CD4-positive, alpha-beta memory T cell (primary cell): ENCODE results near the gene PDPN. TPM values are rescaled to one million over a fixed set of nuclear protein-coding genes. Genes with fewer than 3 reads are reported as not detected.
A peak's percentile ranks its signal among the peaks of the same experiment; 100 is the strongest.

Experiments
- CTCF ChIA-PET: fragments of 350-600 bp; sonication (Branson Sonifier 250); formaldehyde crosslinking; loops from one replicate; lab custom pipeline; 2021; ENCODE audit warnings: inconsistent platforms; ENCODE audit not compliant: partially characterized antibody; lab: Charles Lee
- POLR2A ChIA-PET: fragments of 350-600 bp; sonication (Branson Sonifier 250); formaldehyde crosslinking; loops from one replicate; lab custom pipeline; 2021; ENCODE audit not compliant: partially characterized antibody; lab: Charles Lee
- DNase-seq, 5 donors: peaks; one replicate each; pipeline versions ENCODE4 v3.0.0 to v3.0.0-alpha.2; 2020 to 2022; ENCODE audit warnings: mixed read lengths in 1 of 5
- H3K27ac ChIP-seq: one replicate; pipeline ENCODE4 v1.7.0; 2013; ENCODE audit warnings: low read depth, low read length
- H3K27me3 ChIP-seq: 2 replicates; pipeline ENCODE4 v1.7.0; 2013; ENCODE audit warnings: mild to moderate bottlenecking, low read length, moderate library complexity; ENCODE audit not compliant: insufficient read depth
- H3K36me3 ChIP-seq: 2 replicates; pipeline ENCODE4 v1.7.0; 2013; ENCODE audit warnings: mild to moderate bottlenecking, low read length, moderate library complexity; ENCODE audit not compliant: insufficient read depth
- H3K4me1 ChIP-seq: 2 replicates; pipeline ENCODE4 v1.7.0; 2013; ENCODE audit warnings: mild to moderate bottlenecking, low read length, moderate library complexity; ENCODE audit not compliant: insufficient read depth
- H3K4me3 ChIP-seq, 2 donors: one replicate each; pipeline ENCODE4 v1.7.0; 2013; ENCODE audit warnings: low read length in 2 of 2, mild to moderate bottlenecking in 1 of 2
- H3K9me3 ChIP-seq, 2 donors: one replicate each; pipeline ENCODE4 v1.7.0; 2013; ENCODE audit warnings: low read length in 2 of 2, control low read depth in 1 of 2; ENCODE audit not compliant: control insufficient read depth in 1 of 2
- H3K27ac Mint-ChIP-seq, 7 donors: one replicate each; pipeline ENCODE4 v1.8.0; 2020 to 2021; ENCODE audit warnings: mixed read lengths in 7 of 7, mild to moderate bottlenecking in 6 of 7, inconsistent platforms in 3 of 7, moderate library complexity in 3 of 7
- H3K27me3 Mint-ChIP-seq, 2 donors: one replicate each; pipeline ENCODE4 v1.8.0; 2020 to 2021; ENCODE audit warnings: mixed read lengths in 2 of 2
- H3K36me3 Mint-ChIP-seq, 2 donors: one replicate each; pipeline ENCODE4 v1.8.0; 2020 to 2021; ENCODE audit warnings: mixed read lengths in 2 of 2, inconsistent platforms in 1 of 2, mild to moderate bottlenecking in 1 of 2
- H3K4me1 Mint-ChIP-seq, 4 donors: one replicate each; pipeline ENCODE4 v1.8.0; 2020 to 2021; ENCODE audit warnings: mixed read lengths in 4 of 4, mild to moderate bottlenecking in 1 of 4
- H3K4me3 Mint-ChIP-seq, 8 donors: one replicate each; pipeline ENCODE4 v1.8.0; 2020 to 2021; ENCODE audit warnings: mixed read lengths in 8 of 8, mild to moderate bottlenecking in 7 of 8, moderate library complexity in 6 of 8, inconsistent platforms in 3 of 8
- H3K9me3 Mint-ChIP-seq, 8 donors: one replicate each; pipeline ENCODE4 v1.8.0; 2020 to 2021; ENCODE audit warnings: mixed read lengths in 8 of 8, mild to moderate bottlenecking in 5 of 8, inconsistent platforms in 3 of 8, moderate library complexity in 1 of 8
- intact Hi-C: fragments of 100-400 bp; cut with micrococcal nuclease; formaldehyde crosslinking; loops from one replicate; pipeline ENCODE4 v1.15.1; 2023
- polyA plus RNA-seq, 2 donors: library from polyadenylated mRNA; unstranded; fragments of 300-500 nt; fragmentation: Illumina TruSeq; gene quantifications; one replicate each; pipeline ENCODE4 v1.2.3, GENCODE V29; 2021
- total RNA-seq, 2 experiments: library from RNA; stranded (reverse); gene quantifications; one replicate each; pipeline ENCODE4 v1.2.3, GENCODE V29; 2021

The PDPN gene
- total and polyA plus RNA-seq, 4 experiments from 2014 or later = not detected

GRCh38 chr1:13628218-13628617 lies 44.6 kb downstream of the PDPN start:
- ChIA-PET POLR2A (no interaction called here), CTCF (no interaction called here)
- no peaks in the 10 kb centered on the region for H3K27me3 ChIP-seq
- no peak overlapping the region for H3K4me3 ChIP-seq
- intact Hi-C loops = no loop called here
- no peaks in the 10 kb centered on the region for H3K4me1 ChIP-seq
- Mint-ChIP-seq H3K27me3 (peaks cover 8 to 11% of the 10 kb centered on the region in 2 donors), H3K9me3 (peaks cover 0 to 12% (median 6%) of the 10 kb centered on the region in 8 donors), H3K27ac (no peak overlapping the region), H3K4me1 (no peaks in the 10 kb centered on the region), H3K36me3 (no peaks in the 10 kb centered on the region), H3K4me3 (no peak overlapping the region)
- no peak overlapping the region for H3K27ac ChIP-seq
- H3K36me3 ChIP-seq = no peaks in the 10 kb centered on the region
- DNase-seq = no peak
- no peaks in the 10 kb centered on the region for H3K9me3 ChIP-seq

- H3K27ac Mint-ChIP-seq = no peak overlapping the region
- POLR2A ChIA-PET = no interaction called here
Measured at GRCh38 chr1:13628711-13629110, 45.1 kb downstream of the PDPN start.

GRCh38 chr1:13642306-13643004 lies 58.8 kb downstream of the PDPN start:
- H3K4me1 Mint-ChIP-seq = no peaks in the 10 kb centered on the region
- intact Hi-C loops = no loop called here
- H3K27me3 Mint-ChIP-seq = peaks cover 0 to 5% of the 10 kb centered on the region in 2 donors
- H3K4me3 Mint-ChIP-seq = no peak overlapping the region
- no peaks in the 10 kb centered on the region for H3K36me3 ChIP-seq
- no peak overlapping the region for H3K27ac ChIP-seq
- H3K9me3 ChIP-seq = peaks cover 0 to 3% of the 10 kb centered on the region in 2 donors
- ChIA-PET CTCF (no interaction called here), POLR2A (no interaction called here)
- no peaks in the 10 kb centered on the region for H3K4me1 ChIP-seq
- no peak overlapping the region for H3K4me3 ChIP-seq
- no peak for DNase-seq
- no peak overlapping the region for H3K27ac Mint-ChIP-seq
- H3K36me3 Mint-ChIP-seq = no peaks in the 10 kb centered on the region
- peaks cover 3 to 30% (median 22%) of the 10 kb centered on the region in 8 donors for H3K9me3 Mint-ChIP-seq
- H3K27me3 ChIP-seq = no peaks in the 10 kb centered on the region

More at GRCh38 chr1:13628711-13629110, 45.1 kb downstream of the PDPN start:
- no peaks in the 10 kb centered on the region for H3K4me1 Mint-ChIP-seq
- Histone ChIP-seq H3K27me3 (no peaks in the 10 kb centered on the region), H3K9me3 (no peaks in the 10 kb centered on the region), H3K27ac (no peak overlapping the region), H3K4me3 (no peak overlapping the region), H3K36me3 (no peaks in the 10 kb centered on the region), H3K4me1 (no peaks in the 10 kb centered on the region)
- H3K27me3 Mint-ChIP-seq = peaks cover 11% of the 10 kb centered on the region in 2 donors
- DNase-seq = no peak
- H3K4me3 Mint-ChIP-seq = peak overlapping the region in 1 of 8 donors; percentile 14
- CTCF ChIA-PET = no interaction called here
- intact Hi-C loops = no loop called here
- H3K36me3 Mint-ChIP-seq = no peaks in the 10 kb centered on the region
- peaks cover 0 to 12% (median 6%) of the 10 kb centered on the region in 8 donors for H3K9me3 Mint-ChIP-seq

- H3K4me3 ChIP-seq = no peak overlapping the region
- no peak for DNase-seq
- peaks cover 0 to 3% of the 10 kb centered on the region in 2 donors for H3K9me3 ChIP-seq
- Mint-ChIP-seq H3K9me3 (peaks cover 3 to 29% (median 19%) of the 10 kb centered on the region in 8 donors), H3K4me1 (no peaks in the 10 kb centered on the region), H3K36me3 (no peaks in the 10 kb centered on the region), H3K4me3 (no peak overlapping the region), H3K27ac (no peak overlapping the region), H3K27me3 (peaks cover 1 to 5% of the 10 kb centered on the region in 2 donors)
- H3K4me1 ChIP-seq = no peaks in the 10 kb centered on the region
- no peaks in the 10 kb centered on the region for H3K36me3 ChIP-seq
- POLR2A ChIA-PET = no interaction called here
- H3K27ac ChIP-seq = no peak overlapping the region
- intact Hi-C loops = no loop called here
- no peaks in the 10 kb centered on the region for H3K27me3 ChIP-seq
- CTCF ChIA-PET = no interaction called here
Measured at GRCh38 chr1:13643017-13643416, 59.4 kb downstream of the PDPN start.

GRCh38 chr1:13646521-13646920 lies 62.9 kb downstream of the PDPN start:
- H3K4me3 ChIP-seq = no peak overlapping the region
- H3K9me3 Mint-ChIP-seq = peaks cover 0 to 7% (median 1%) of the 10 kb centered on the region in 8 donors
- intact Hi-C loops = no loop called here
- H3K27ac Mint-ChIP-seq = no peak overlapping the region
- DNase-seq = no peak
- no peaks in the 10 kb centered on the region for H3K27me3 ChIP-seq
- H3K4me1 ChIP-seq = no peaks in the 10 kb centered on the region
- H3K36me3 ChIP-seq = no peaks in the 10 kb centered on the region
- POLR2A ChIA-PET = no interaction called here
- CTCF ChIA-PET = interaction anchor here (1.0 to 1.1 kb wide), 2 partner anchors 9 to 16 kb away, joined by 3 to 4 read pairs; no protein-coding TSS in a partner anchor
- H3K9me3 ChIP-seq = no peaks in the 10 kb centered on the region
- no peak overlapping the region for H3K27ac ChIP-seq
- H3K4me3 Mint-ChIP-seq = no peak overlapping the region
- H3K4me1 Mint-ChIP-seq = no peaks in the 10 kb centered on the region
- no peaks in the 10 kb centered on the region for H3K36me3 Mint-ChIP-seq
- H3K27me3 Mint-ChIP-seq = peaks cover 2 to 7% of the 10 kb centered on the region in 2 donors

- no peaks in the 10 kb centered on the region for H3K4me1 Mint-ChIP-seq
- CTCF ChIA-PET = no interaction called here
Measured at GRCh38 chr1:13651279-13651678, 67.6 kb downstream of the PDPN start.

GRCh38 chr1:13652238-13652637 lies 68.6 kb downstream of the PDPN start:
- Histone ChIP-seq H3K4me3 (no peak overlapping the region), H3K4me1 (no peaks in the 10 kb centered on the region), H3K9me3 (no peaks in the 10 kb centered on the region), H3K36me3 (no peaks in the 10 kb centered on the region), H3K27ac (no peak overlapping the region), H3K27me3 (no peaks in the 10 kb centered on the region)
- Mint-ChIP-seq H3K9me3 (peaks cover 0 to 7% (median 1%) of the 10 kb centered on the region in 8 donors), H3K4me1 (no peaks in the 10 kb centered on the region), H3K36me3 (no peaks in the 10 kb centered on the region), H3K4me3 (no peak overlapping the region), H3K27ac (no peak overlapping the region), H3K27me3 (peaks cover 8 to 13% of the 10 kb centered on the region in 2 donors)
- intact Hi-C loops = no loop called here
- ChIA-PET CTCF (no interaction called here), POLR2A (no interaction called here)
- no peak for DNase-seq

More at GRCh38 chr1:13651279-13651678, 67.6 kb downstream of the PDPN start:
- POLR2A ChIA-PET = no interaction called here
- Mint-ChIP-seq H3K9me3 (peaks cover 0 to 7% (median 1%) of the 10 kb centered on the region in 8 donors), H3K27ac (no peak overlapping the region), H3K4me3 (no peak overlapping the region), H3K36me3 (no peaks in the 10 kb centered on the region), H3K27me3 (peaks cover 7 to 11% of the 10 kb centered on the region in 2 donors)
- H3K27me3 ChIP-seq = no peaks in the 10 kb centered on the region
- H3K27ac ChIP-seq = no peak overlapping the region
- DNase-seq = no peak
- intact Hi-C loops = no loop called here
- H3K4me1 ChIP-seq = no peaks in the 10 kb centered on the region
- H3K9me3 ChIP-seq = no peaks in the 10 kb centered on the region
- H3K4me3 ChIP-seq = no peak overlapping the region
- H3K36me3 ChIP-seq = no peaks in the 10 kb centered on the region
